GM18870 (cell line): Measurements from ENCODE around the gene PIM3.
"Not testable (repeated sequence)": the region's sequence is repeated elsewhere in the genome, so short reads cannot be mapped to it uniquely, and the experiment has no call there.

ENCODE experiments used
- ATAC-seq: cut with Tn5 transposase; IDR thresholded peaks from one replicate; pipeline ENCODE4 v1.9.1; 2021; ENCODE audit warnings: moderate library complexity; ENCODE audit not compliant: unreplicated experiment

Gene PIM3

DNA sequence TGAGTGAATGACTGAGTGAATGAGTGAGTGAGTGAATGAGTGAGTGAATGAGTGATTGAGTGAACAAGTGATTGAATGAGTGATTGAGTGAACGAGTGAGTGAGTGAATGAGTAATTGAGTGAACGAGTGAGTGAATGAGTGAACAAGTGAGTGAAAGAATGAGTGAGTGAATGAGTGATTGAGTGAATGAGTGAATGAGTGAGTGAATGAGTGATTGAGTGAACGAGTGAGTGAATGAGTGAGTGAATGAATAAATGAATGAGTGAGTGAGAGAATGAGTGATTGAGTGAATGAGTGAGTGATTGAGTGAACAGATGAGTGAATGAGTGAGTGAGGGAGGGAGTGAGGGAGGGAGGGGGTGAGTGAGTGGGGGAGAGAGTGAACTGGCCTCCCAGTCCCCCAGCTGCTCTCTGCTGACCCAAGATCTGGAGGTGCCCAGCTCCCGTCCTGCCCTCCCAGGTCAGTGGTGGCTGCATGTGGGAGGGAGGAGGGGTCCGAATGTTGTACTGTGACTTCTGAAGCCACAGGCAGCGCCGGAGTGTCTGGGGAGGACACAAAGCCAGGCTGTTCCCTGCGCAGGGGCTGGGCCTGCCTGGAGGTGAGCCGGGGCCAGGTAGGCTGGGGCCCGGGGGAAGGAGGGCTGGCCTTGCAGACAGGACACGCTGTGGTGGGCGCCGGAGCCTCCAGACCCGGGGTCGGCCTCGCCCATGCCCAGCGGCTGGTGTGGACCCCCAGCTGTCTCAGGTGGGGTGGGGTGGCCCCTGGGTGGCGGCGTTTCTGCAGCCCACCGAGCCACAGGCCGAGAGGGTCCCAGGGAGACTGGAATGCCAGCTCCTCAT lies 17.8 kb upstream of the PIM3 start:
- ATAC-seq = no peak

DNA sequence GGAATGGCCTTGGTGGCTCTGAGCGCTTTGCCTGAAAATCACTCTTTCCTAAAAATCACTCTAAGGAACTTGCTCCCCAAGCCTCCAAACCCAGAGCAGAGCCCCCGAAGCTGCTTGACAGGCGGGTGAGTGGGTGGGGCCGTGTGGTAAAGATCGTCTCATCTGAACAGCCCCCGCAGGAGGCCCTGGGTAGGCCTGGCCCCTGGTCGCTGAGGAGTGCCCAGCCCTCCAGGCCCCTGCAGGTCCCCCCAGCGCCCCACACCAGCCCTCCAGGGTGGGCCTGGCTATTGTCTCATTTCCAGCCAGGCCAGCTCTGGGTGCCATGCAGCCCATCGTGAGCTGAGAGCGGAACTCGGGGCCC lies 17.2 kb upstream of the PIM3 start:
- no peak for ATAC-seq

DNA sequence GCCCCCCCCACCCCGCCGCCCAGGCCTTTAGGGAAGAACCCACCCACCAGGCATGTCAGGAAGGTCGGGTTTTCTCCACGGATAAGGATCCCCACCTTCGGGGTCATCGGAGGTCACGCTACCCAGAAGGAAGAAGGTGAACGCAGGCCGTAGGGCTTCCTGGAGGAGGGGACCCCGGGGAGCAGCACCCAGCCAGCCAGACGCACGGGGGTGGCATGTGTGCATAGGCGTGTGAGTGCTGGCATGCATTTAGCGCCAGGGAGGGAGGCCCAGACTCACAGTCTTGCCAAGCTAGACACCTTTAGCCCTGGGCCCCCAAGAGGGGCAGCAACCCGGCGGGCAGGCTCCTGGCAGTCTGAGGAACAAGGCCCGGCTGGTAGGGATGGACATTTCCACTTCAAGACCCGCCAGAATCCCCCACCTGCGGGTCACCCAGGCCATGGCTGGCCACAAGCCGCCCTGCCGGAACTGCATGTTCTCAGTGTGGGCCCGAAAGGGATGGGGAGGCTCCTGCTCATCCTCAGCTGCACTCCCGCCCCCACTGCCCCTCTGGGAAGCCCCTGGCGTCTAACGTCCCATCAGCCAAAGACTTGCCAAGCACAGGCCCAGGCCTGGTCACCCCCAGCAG lies 16.7 kb upstream of the PIM3 start:
- no peak for ATAC-seq

DNA sequence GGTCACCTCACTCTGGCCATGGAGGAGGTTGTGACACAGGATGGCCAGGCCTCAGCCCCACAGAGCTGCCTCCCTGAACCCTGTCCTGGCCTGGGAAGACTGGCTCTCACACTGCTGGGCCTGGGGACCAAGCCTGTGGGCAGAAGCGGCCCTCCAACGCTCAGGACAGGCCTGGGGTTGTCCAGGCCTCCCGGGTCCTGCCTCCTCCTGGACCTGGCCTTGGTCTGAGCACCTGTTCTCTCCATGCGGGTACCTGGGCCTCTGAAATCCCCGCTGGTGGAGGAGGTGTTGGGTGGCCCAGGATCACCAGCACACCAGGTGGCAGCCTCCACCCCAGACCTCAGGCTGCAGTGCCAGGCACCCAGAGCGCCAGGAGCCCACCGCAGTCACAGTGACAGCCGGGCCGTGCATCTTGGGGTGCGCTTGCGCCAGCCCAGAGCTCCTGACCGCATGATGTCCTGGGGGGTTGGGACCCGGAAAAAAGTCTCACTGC lies 16.1 kb upstream of the PIM3 start:
- no peak for ATAC-seq

DNA sequence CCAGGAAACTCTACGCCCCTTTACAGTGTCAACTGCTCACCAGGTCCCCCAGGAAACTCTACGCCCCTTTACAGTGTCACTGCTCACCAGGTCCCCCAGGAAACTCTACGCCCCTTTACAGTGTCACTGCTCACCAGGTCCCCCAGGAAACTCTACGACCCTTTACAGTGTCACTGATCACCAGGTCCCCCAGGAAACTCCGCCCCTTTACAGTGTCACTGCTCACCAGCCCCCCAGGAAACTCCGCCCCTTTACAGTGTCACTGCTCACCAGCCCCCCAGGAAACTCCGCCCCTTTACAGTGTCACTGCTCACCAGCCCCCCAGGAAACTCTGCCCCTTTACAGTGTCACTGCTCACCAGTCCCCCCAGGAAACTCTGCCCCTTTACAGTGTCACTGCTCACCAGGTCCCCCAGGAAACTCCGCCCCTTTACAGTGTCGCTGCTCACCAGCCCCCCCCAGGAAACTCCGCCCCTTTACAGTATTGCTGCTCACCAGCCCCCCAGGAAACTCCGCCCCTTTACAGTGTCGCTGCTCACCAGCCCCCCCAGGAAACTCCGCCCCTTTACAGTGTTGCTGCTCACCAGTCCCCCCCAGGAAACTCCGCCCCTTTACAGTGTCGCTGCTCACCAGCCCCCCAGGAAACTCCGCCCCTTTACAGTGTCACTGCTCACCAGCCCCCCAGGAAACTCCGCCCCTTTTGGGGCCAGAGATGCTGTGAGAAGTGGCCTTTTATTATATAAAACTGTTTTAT lies 15.4 kb upstream of the PIM3 start:
- not testable (repeated sequence) for ATAC-seq

DNA sequence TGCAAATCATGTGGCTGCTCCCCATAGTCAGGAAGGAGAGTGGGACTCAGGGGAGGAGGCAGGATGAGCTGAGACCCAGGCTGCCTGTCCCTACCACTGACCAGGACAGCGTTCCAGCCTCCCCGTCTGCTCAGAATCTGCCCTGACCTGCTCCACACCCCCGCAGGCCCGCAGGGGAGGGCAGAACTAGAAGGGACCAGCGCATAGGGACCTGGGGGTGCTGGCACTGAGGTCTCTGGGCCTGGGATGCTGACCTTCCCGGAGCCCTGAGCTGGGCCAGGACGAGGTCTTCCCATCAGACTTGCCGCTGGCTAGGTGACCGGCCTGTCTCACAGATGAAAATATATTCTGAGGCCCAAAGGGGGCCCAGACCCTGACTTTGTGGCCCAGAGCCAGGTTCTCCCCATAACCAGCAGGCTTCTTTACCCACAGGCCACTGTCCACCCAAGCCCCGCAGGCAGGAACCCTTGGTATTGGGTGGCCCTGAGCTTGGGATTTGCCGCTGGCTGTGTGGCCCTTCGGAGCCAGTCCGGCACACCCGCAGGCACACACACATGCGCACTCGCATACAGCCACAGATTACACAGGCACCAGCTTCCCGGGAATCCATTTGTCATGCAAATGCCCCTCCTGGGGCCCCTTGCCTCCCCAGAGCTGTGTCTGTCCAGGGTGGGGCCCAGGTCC lies 13.8 kb upstream of the PIM3 start:
- no peak for ATAC-seq

DNA sequence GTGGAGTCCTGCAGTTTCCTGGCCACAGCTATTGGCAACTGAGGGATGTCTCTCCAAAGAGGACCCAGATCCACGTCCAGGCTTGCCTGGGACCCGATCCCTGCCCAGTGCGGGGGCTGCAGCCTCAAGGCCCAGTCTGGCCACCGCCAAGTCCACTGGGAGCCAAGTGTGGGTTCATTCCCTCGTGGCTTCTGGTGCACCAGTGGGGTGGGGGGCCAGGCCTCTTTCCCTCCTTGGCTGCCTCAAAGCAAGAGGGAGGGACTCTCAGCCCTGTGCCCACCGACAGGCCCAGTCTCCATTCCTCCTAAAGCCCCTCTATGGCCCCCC lies 13.3 kb upstream of the PIM3 start:
- no peak for ATAC-seq

DNA sequence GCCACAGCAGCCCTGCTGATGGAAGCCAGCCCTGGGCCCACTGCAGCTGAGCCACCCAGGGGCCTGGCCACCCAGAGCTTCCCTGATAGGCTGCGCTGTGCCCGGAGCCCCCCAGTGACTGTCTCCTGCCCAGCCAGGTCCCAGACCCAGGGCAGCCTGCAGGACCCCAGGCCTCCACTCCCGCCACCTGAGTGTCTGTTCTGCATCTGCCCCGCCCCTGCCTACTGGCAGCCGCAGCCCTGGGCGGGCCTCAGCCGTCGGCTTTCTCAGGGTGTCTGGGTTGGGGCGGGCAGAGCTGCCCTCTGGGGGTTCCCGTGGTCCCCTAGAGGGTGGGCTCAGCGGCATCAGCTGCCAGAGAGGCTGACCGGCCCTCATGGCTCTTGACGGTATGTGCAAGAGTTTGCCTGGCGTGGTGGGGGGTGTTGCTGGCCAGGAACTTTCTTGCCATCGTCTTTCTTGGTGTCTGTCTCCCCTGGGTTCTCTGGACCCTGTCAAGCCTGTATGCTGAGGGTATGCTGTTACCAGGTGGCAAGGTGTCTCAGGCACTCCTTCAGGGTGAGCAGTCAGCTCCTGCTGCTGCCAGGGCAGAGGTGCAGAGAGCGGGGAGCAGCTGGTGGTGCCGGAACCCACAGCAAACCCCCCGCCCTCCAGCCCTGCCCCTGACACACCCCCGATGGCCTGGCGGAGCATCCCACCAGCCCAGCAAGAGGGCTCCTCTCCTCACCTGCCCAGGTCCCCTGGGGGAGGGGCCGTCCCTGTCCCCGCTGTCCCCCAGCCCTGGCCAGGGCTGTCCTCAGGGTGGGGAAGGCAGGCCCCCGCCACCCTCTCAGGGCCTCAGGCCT lies 12.2 kb upstream of the PIM3 start:
- no peak for ATAC-seq

DNA sequence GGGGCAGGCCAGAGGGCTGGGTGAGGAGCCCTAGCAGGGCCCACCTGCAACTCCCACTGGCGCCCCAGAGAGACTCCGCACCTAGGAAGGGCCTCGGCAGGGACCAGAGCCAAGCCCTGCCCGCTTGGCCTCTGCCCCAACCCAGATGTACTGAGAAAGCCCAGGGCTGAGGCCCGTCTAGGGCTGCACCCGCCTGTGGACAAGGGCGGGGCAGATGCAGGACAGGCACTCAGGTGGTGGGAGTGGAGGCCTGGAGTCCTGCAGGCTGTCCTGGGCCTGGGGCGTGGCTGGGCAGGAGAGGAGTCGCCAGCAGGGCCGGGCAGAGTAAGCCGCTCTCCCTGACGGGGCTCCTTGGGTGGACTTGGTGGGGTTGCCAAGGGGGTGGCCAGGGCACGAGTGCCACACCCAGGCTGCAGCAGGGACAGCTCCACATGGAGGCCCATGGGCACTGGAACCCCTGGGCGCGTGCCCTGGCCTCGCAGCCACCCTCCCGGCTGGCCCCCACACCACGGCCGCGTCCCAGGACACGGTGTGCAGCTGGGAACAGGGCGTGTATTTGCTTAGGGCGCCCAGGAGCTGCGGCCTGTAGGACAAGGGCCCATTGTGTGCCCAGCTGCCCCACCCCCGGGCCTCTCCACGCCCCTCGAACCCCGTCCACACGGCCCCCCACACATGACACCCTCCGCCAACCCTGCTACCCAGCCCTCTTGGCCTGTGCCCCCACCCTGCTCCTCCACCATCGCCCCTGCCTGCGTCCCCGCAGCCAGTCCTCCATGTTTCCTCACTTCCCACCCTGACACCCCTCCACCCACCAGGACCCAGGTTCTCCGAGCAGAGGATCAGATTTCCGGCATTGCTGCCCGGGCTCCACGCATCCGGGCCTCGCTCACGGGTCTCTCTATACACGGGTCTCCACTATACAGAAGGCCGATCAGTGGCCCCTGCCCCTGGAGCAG lies 11.3 kb upstream of the PIM3 start:
- no peak for ATAC-seq

DNA sequence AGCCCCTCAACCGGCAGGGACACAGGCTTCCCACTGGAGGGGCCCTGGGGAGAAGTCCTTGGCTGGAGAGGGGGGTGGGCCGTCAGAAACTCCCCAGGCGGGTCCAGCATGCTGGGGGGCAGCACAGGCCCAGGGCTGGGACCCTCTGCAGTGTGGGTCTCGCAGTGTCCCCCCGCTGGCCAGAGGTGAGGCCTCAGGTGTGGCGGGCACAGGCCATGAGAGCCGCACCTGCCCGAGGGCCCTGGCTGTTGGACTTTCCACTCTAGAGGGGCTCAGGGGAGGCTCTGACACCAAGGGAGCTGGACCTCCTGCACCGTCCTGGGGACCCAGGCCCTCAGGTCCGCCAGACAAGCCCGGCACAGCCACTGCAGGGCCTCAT lies 10.7 kb upstream of the PIM3 start:
- no peak for ATAC-seq

DNA sequence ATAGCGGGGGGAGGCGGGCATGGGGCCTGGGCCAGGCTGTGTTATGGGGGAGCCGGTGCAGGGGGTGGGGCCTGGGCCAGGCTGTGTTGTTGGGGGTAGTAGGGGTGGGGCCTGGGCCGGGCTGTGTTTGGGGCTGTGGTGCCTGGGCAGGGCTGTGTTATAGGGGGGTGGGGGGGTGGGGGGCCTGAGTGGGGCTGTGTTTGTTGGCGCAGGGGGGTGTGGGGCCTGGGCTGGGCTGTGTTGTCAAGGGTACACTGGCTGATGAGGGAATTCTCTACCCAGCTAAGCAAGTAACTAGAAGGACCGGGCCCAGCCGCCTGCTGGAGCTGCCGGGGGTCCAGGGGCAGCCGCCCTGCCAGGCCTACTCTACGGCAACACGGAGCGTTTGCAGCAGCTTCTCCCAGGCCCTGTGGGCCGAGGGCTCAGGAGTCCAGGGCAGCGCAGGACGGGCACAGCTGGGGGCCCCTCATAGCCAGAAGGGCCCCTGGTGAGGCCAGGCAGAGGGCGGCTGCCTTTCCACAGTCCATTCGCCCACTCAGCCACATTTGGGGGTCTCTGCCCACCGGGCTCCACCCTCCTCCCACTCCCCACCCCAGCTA lies 10.1 kb upstream of the PIM3 start:
- ATAC-seq = no peak

DNA sequence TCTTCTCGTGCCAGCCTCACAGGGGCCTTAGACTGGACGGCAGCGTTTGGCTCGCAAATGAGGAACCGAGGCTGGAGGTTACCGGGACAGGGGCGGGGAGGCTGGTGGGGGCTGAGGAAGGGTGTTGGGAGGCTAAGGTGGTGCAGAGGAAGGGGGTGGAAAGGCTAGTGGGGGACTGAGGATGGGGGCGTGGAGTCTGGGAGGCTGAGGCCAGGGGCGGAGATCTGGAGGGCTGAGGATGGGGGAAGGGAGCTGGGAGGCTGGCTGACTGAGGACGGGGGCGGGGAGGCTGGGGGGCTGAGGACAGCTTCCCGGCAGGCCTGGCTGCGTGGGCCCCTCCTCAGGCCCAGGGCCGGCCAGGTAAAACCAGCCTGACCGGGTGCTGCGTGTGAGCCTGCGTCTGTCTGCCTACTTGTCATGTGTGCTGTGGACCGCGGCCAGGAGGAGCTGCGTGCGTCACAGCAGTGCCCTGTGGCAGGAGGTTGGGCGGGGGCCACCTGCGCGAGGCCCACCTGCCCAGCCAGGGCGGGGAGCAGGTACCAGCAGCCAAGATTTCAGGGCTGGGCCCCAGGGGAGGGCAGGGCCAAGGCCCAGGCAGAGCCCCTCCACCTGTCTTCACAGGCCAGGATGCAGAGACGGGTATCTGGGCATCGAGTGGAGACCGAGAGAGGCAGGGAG lies 9.4 kb upstream of the PIM3 start:
- no peak for ATAC-seq

DNA sequence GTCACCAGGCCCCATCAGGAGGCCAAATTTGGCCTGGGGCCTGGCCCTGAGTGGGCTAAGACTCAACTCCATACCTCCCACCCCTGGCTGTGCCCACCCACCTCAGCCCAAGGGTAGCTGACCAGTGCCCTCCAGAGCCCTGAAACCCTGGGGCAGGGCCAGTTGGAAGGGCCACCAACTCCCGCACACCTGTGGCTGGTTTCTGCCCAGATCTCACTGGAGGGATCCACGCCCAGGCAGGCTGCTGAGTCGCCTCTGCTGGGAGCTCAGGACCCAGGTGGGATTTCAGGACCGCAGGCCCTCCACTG lies 8.9 kb upstream of the PIM3 start:
- no peak for ATAC-seq

DNA sequence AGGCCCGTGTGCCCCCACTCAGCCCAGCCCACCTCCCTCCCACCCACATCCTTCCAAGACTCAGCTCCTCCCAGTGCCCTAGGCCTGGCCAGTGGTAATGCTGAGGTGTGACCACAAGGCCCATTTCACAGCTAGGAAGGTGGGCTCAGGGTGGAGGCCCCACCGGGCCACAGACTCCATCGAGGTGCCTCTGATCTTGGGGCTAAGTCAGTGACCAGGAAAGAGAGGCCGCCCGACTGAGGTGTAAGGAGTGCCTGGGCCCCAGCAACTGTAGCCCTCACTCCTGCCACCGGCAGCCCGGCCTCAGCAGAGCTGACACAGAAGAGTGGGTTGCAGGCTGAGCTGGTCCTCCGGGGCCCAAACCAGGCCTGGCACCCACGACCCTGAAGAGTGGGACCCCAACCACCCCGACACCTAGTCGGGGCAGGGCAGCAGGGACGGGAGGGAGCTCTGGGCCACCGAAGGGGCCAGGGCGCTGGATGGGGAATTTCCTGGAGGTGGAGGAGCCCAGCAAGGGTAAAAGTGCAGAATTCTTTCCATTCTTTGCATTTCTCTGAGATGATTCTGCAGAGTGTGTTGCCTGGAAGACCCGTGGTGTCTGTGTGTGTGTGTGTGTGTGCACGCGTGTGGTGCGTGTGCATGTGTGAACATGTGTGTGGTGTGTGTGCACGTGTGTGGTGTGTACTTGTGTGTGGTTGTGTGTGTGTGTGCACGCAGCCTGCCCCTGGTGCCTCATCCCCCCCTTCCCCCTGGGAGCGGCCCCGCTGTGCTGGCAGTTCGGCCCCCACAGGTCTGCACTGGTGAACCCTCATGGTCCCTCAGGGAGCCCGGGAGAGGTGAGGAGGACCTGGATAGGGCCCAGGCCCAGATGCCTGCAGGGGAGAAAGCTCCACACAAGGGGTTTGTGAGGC lies 8.3 kb upstream of the PIM3 start:
- ATAC-seq = no peak

DNA sequence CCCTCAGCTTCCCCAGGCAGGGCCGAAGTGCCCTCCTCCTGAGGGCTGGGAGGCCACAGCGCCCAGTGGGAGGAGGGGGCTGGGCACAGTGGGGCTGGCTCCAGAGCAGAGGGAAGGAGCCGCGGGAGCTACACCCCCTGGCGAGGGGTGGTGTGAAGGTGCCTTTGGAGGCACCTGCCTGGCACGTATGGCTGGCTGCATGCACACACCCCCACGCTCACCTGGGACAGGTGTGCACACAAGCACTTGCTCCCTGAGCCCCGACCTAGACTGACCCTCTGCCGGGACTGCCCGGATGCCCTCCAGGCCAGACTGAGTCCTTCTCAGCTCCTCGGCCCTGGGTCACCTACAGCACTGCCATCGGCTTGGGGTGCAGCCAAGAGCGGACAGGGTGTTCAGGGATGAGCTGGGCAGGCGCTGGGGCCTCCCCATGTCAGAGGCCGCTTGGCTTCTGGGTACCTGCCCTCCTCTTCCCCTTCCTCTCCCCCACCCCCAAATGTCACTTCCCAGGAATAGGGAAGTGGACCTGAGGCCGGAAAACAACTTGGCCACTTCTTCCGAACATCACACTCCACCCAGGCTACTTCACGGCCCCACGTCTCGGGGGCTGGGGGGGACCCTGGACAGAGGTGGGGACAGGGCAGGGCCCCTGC lies 7.4 kb upstream of the PIM3 start:
- ATAC-seq = no peak

DNA sequence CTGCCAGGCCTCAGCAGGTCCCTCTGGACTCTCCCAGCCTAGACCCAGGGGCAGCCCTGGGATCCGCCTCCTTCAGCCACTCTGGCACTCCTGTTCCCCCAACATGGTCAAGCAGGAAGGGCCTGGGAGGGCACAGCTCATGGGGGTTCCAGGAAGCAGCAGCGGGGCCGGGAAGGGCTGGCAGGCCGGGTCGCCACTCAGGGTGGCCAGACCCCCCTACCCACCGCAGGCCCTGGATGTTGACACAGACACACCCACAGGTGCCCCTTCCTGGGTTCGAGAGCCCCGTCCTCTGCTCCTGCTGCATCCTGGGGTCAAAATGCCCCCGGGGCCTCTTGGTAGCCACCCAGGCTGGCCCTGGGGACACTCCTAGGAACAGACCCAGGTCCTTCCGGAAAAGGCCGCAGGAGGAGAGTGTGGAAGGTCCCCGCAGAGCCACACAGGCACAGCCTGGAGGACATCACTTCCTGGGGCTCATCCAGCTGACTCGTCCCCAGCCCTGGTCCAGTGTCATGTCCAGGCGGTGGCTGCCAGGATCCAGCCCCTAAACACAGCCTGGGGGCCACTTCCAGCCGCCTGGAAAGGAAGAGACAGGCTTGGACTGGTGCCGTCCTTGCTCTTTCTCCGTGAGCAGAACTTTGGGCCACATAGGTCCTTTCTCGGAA lies 6.8 kb upstream of the PIM3 start:
- ATAC-seq = no peak

DNA sequence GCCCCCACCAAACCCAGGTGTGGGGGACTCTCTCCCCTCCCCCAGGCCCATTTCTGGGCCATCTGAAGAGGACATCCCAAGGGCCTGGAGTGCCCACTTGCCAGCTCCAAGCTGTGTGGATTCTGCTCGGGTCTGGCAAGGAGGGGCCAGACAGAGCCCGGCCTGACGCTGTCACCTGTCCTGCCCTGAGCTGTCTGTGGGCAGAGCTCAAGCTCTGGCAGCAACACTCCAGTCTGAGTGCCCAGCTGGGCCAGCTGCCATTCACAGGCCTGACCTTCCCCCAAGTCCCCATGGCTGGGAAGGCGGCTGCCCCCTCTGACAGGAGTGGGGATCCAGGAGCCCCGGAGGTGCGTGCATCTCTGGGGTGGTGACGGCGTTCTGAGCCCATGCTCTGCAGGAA lies 6.2 kb upstream of the PIM3 start:
- ATAC-seq = no peak
